GM19099 (cell line): ENCODE measurements around the gene PER2.

Experiments
- POLR2A ChIP-seq: IDR thresholded peaks from 3 replicates; pipeline ENCODE4 v1.6.1; 2011; ENCODE audit warnings: low read depth; ENCODE audit not compliant: insufficient read length; ENCODE audit errors: extremely low read depth

The PER2 gene

GRCh38 chr2:238287737-238288649, at the start of gene PER2:
PER2 (minus strand) TSS chr2:238288610; CDS start chr2:238277936, 10,674 bp downstream.
- TF ChIP-seq POLR2A, result no peak

GRCh38 chr2:238337846-238338245, 49.4 kb upstream of the PER2 start:
- TF ChIP-seq POLR2A, result no peak

- no peak for TF ChIP-seq POLR2A
These were observed 48.5 kb upstream of the PER2 start for GRCh38 chr2:238336793-238337444.

- no peak for TF ChIP-seq POLR2A
These were observed 47.7 kb upstream of the PER2 start for GRCh38 chr2:238336151-238336550.

GRCh38 chr2:238334885-238335284, 46.5 kb upstream of the PER2 start:
- TF ChIP-seq POLR2A, result no peak

- no peak for TF ChIP-seq POLR2A
These were observed 43.5 kb upstream of the PER2 start for GRCh38 chr2:238331916-238332315.

GRCh38 chr2:238330391-238330790, 42.0 kb upstream of the PER2 start:
- no peak for TF ChIP-seq POLR2A

- TF ChIP-seq POLR2A, result no peak
These were observed 39.3 kb upstream of the PER2 start for GRCh38 chr2:238327751-238328150.

- TF ChIP-seq POLR2A, result no peak
These were observed 38.5 kb upstream of the PER2 start for GRCh38 chr2:238326801-238327365.

- TF ChIP-seq POLR2A, result no peak
These were observed 37.3 kb upstream of the PER2 start for GRCh38 chr2:238325694-238326093.

- TF ChIP-seq POLR2A, result no peak
These were observed 33.6 kb upstream of the PER2 start for GRCh38 chr2:238322001-238322411.

GRCh38 chr2:238321467-238321866, 33.1 kb upstream of the PER2 start:
- no peak for TF ChIP-seq POLR2A

GRCh38 chr2:238320648-238321281, 32.4 kb upstream of the PER2 start:
- TF ChIP-seq POLR2A, result no peak

GRCh38 chr2:238320246-238320647, 31.8 kb upstream of the PER2 start, which contains the start of gene TRAF3IP1:
TRAF3IP1 (plus strand) TSS chr2:238320518; CDS start chr2:238320663, 145 bp downstream.
- TF ChIP-seq POLR2A, result no peak

GRCh38 chr2:238315031-238315595, 26.7 kb upstream of the PER2 start:
- TF ChIP-seq POLR2A, result no peak

- TF ChIP-seq POLR2A, result no peak
These were observed 26.2 kb upstream of the PER2 start for GRCh38 chr2:238314576-238314975.

- TF ChIP-seq POLR2A, result no peak
These were observed 25.6 kb upstream of the PER2 start for GRCh38 chr2:238313991-238314350.
